ENCODE measurements around the gene SMARCA4.
"Not testable (repeated sequence)": the region's sequence is repeated elsewhere in the genome, so short reads cannot be mapped to it uniquely, and the experiment has no call there.

SMARCA4 gene

GRCh38 chr19:10935371-10936059, 25.3 kb upstream of the SMARCA4 start:
- no peak for TF ChIP-seq CTCF (conservative IDR thresholded peaks at IDR 0.05; ENCODE audit: low read depth, low read length)
- no peak for DNase-seq (ENCODE audit: low read depth)
- no peak overlapping the region for H3K4me3 ChIP-seq (ENCODE audit: low read length)

- TF ChIP-seq CTCF (conservative IDR thresholded peaks at IDR 0.05; ENCODE audit: low read depth, low read length): peak; percentile 63
- H3K4me3 ChIP-seq (ENCODE audit: low read length): peak overlapping the region; percentile 14
- DNase-seq (ENCODE audit: low read depth): no peak
Measured at GRCh38 chr19:10936661-10937084, 24.2 kb upstream of the SMARCA4 start.

- not testable (repeated sequence) for DNase-seq (ENCODE audit: low read depth); H3K4me3 ChIP-seq (ENCODE audit: low read length)
Measured at GRCh38 chr19:10941649-10942048, 19.2 kb upstream of the SMARCA4 start.

GRCh38 chr19:10943412-10943811, 17.4 kb upstream of the SMARCA4 start:
- not testable (repeated sequence) for DNase-seq (ENCODE audit: low read depth); H3K4me3 ChIP-seq (ENCODE audit: low read length)

GRCh38 chr19:10945264-10945663, 15.6 kb upstream of the SMARCA4 start:
- H3K4me3 ChIP-seq (ENCODE audit: low read length): no peak overlapping the region
- no peak for TF ChIP-seq CTCF (conservative IDR thresholded peaks at IDR 0.05; ENCODE audit: low read depth, low read length)
- DNase-seq (ENCODE audit: low read depth): no peak

- DNase-seq (ENCODE audit: low read depth): peak; percentile 89
- TF ChIP-seq CTCF (conservative IDR thresholded peaks at IDR 0.05; ENCODE audit: low read depth, low read length): no peak
- H3K4me3 ChIP-seq (ENCODE audit: low read length): no peak overlapping the region
Measured at GRCh38 chr19:10946958-10947657, 13.7 kb upstream of the SMARCA4 start.

- no peak overlapping the region for H3K4me3 ChIP-seq (ENCODE audit: low read length)
- DNase-seq (ENCODE audit: low read depth): no peak
- no peak for TF ChIP-seq CTCF (conservative IDR thresholded peaks at IDR 0.05; ENCODE audit: low read depth, low read length)
Measured at GRCh38 chr19:10952809-10953208, 8.0 kb upstream of the SMARCA4 start.

GRCh38 chr19:10959277-10959968, 1.4 kb upstream of the SMARCA4 start:
- H3K4me3 ChIP-seq (ENCODE audit: low read length); DNase-seq (ENCODE audit: low read depth): not testable (repeated sequence)

Measured in retinal pigment epithelial cell (primary cell).